Fibroblast of villous mesenchyme (primary cell): ENCODE results near the gene ZBTB20. TPM values are rescaled to one million over a fixed set of nuclear protein-coding genes. Genes with fewer than 3 reads are reported as not detected.

Experiments used
- DNase-seq: peaks from one replicate; pipeline ENCODE4 v3.0.0-alpha.2; 2010; ENCODE audit warnings: low read depth
- H3K4me3 ChIP-seq: 2 replicates; pipeline ENCODE4 v1.5.1; 2011; ENCODE audit warnings: low read depth, mild to moderate bottlenecking, low read length
- total RNA-seq: library from RNA; depleted of rRNA; stranded (reverse); fragments of >200 nt; gene quantifications from 2 replicates; pipeline ENCODE4 v1.2.3, GENCODE V29; 2012
- TF ChIP-seq, protein P1 (sequence below): IDR thresholded peaks from 2 replicates; pipeline ENCODE4 v1.5.1; 2012; ENCODE audit warnings: low read depth, mild to moderate bottlenecking, low read length; ENCODE audit not compliant: insufficient read depth

ZBTB20 gene
- total RNA-seq, 1 donor = 28.1 TPM

DNA sequence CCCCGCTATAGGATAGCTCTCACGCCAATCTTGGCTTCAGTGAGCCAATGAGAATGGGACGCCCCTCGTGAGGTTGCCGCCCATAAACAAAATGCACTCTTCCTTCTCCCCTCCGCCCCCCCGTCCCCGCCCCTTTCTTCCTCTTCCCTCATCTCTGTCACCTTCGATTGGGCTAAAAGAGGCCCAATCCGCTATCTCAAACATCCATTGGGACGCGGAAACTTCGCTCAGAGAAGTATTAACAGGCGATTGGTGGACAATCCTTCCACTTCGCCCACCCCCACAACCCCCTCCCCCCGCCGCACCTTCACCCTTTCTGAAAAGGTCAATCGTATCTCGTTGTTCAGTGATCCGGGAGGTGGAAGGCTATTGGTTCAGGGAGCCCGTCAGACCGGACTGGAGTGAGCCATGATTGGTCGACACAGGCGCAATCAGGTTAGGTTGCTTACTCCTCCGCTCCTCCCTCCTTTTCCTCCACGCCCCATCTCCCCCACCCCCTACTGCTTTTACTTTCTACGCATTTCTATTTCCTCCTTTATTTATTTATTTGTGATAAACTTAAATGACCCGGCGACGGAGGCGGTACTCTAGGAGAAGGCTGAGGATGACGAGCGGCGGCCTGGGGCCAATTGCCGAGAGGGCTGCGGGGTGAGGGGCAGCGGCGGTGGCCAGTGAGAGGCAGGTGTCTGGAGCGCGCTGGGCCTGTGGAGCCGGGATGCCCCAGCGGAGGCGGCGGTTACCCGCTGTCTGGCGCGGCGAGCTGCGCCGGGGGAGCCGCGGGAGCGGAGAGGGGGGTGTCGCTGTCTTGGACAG is 447 bp upstream of the ZBTB20 start:
- peak overlapping the region; percentile 84 for H3K4me3 ChIP-seq
- TF ChIP-seq, protein P1, sequence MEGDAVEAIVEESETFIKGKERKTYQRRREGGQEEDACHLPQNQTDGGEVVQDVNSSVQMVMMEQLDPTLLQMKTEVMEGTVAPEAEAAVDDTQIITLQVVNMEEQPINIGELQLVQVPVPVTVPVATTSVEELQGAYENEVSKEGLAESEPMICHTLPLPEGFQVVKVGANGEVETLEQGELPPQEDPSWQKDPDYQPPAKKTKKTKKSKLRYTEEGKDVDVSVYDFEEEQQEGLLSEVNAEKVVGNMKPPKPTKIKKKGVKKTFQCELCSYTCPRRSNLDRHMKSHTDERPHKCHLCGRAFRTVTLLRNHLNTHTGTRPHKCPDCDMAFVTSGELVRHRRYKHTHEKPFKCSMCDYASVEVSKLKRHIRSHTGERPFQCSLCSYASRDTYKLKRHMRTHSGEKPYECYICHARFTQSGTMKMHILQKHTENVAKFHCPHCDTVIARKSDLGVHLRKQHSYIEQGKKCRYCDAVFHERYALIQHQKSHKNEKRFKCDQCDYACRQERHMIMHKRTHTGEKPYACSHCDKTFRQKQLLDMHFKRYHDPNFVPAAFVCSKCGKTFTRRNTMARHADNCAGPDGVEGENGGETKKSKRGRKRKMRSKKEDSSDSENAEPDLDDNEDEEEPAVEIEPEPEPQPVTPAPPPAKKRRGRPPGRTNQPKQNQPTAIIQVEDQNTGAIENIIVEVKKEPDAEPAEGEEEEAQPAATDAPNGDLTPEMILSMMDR = no peak
- peak; percentile 100 for DNase-seq

DNA sequence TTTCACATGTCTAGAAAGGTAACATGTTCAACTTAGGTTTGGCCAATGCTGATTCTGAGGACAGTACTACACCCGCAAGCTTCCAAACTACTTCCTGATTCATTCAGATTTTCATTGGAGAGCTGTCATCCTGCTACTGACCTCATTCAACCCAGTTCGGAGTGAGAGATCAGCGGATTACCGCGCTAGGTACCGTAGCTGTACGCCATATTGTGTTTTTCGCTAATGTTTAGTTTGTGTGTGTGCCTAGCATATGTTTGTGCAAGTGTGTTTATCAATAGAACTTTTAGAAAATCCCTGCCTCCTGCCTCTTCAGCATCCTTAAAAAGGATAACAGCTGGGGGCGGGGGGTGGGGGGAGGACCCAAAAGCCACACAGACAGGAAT is 1.1 kb downstream of the ZBTB20 start:
- peak; percentile 69 for DNase-seq
- peak overlapping the region; percentile 83 for H3K4me3 ChIP-seq
- TF ChIP-seq, protein P1 = no peak

DNA sequence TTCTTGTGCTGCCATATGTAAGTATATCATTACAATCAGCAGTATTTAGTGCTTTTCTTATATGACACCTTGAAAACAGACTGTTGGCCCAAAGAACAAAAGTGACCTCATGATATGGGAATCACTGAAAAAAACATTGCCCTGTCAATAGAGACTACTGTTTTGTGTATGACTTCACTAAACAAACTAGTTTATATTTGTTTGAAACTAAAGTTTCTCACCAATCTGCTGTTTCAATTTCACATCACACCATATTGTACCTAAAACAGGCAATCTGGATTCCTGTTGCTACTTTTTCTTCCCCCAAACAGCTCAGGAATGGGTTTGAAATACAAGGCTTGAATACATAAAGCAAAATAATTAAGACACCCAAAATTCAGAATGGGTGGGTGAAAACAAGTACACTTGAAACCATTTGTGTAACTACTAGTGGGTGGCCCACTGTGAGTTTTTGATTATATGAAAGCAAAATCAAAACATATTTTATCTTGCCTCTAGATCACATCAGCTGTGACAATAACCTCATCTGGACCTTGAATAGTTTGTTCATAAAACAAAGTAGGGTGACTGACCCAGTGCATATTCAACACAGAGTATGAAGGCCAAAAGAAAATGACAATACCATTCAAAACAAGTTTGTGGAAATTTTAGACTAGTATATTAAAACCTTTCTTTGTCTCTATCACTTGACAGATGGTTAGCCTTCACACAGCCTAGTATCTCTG is 5.9 kb downstream of the ZBTB20 start:
- H3K4me3 ChIP-seq = no peak overlapping the region
- no peak for DNase-seq
- TF ChIP-seq, protein P1 = no peak

DNA sequence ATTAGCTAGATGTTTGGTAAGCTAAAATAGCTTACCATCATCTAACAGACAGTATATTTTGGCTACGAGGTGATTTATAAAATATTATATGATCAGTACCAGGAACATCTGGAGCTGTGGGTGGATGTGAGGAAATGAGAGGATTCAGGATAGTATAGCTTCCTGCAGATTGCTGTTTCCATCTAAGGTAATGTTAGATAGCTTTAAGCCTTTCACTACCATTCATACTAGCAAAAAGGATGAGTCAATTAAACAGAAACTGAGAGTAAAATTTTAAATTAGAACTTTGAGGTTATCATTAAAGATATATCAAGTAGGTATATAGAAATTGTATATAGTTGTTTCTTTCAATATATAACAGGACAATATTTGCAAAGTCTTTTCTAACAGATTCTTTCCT is 8.0 kb downstream of the ZBTB20 start:
- H3K4me3 ChIP-seq = no peak overlapping the region
- TF ChIP-seq, protein P1 = no peak
- DNase-seq = no peak

DNA sequence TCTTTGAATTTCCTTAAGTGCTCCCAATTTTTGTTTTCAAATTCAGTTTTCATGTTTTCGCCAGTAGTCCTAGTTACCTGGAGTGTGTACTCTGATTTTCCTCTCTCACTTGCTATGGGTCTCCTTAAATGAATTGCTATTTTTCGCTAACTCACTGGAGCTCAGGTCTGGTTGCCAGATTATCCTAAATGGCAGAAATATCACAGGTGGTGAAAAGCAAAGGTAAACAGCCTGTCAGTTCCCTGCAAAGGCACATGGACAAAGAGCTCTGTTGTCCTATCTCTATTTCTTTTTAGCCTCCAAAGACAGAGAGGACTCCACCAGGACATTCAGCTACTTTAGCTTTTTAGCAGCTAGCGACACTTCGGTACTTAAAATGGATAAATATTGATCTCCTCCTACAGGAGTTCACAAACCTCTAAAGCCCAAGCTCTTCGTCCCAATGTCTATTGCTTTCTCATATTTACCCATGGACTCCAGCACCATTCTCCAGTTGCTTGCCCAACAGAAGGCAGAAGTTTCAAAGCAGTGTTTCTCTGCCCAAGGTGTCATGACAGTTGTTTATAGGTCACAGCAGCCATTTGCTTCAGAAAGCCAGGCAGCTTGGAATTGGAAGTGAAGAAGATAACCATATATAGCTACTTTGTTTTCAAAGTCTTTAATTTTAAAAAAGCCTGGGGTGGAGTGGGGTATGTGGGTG is 12.3 kb downstream of the ZBTB20 start:
- no peak overlapping the region for H3K4me3 ChIP-seq
- DNase-seq = no peak
- TF ChIP-seq, protein P1 = no peak

DNA sequence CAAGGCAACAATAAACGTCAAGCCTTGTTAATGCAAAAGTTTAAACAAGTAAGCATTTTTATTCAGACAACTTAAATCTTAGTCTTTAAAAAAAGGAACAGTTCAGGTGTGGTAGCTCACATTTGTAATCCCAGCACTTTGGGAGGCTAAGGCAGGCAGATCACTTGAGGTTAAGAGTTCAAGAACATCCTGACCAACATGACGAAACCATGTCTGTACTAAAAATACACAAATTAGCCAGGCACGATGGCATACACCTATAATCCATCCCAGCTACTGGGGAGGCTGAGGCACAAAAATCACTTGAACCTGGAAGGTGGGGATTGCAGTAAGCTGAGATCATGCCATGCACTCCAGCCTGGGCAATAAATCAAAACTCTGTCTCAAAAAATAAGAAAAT is 19.9 kb downstream of the ZBTB20 start:
- H3K4me3 ChIP-seq = no peak overlapping the region
- TF ChIP-seq, protein P1 = no peak
- DNase-seq = no peak
